A172 (cell line): ENCODE measurements around the gene BLACAT1. TPM values are rescaled to one million over a fixed set of nuclear protein-coding genes. Genes with fewer than 3 reads are reported as not detected.
"Not testable (repeated sequence)": the region's sequence is repeated elsewhere in the genome, so short reads cannot be mapped to it uniquely, and the experiment has no call there.

Experiments used
- DNase-seq: peaks from one replicate; pipeline ENCODE4 v3.0.0-alpha.2; 2015; ENCODE audit warnings: low spot score
- total RNA-seq: library from RNA; depleted of rRNA; stranded (reverse); fragments of >200 nt; shearing (Covaris generic); gene quantifications from 2 replicates; pipeline ENCODE4 v1.2.3, GENCODE V29; 2014

The BLACAT1 gene
- total RNA-seq, 1 experiment from 2014 or later, result 0.28 TPM

DNA sequence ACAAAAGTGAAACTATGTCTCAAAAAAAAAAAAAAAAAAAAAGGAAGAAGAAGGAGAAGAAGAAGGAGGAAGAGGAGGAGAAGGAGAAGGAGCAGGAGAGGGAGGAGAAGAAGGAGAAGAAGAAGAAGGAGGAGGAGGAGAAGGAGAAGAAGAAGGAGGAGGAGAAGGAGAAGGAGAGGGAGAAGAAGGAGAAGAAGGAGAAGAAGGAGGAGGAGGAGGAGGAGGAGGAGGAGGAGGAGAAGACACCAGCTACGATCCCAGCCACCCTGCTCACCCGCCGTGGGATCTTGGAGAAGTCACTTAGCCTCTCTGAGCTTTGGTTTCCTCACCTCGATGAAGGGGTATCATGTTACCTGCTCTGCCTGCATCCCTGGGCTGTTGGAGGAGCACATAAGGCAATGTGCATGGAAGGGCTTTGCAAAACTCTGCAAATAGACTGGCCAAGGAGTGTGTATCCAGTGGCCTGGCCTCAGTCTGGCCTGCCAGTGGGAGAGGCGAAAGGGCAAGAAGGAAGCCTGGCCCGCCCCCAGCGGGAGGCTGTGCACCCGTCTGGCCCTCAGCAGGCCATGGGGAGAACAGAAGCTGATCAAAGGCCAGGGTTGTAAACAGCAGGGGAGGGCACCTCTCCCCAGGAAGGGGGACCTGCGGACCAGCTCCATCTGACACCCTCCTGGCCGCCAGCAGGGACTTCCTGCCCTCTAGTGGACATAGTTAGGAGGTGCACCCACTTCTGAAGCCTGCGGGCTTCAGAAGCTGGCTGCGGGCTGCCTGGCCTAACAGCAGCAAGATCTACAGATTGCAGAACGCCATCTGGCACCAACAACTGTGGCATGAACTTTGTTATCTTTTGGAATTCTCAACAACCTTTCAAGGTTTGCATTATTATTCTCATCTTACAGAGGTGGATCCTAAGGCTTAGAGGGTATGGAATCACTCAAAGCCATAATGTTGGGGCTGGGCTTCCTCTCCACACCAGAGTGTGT is 29.4 kb upstream of the BLACAT1 start:
- peak; percentile 77 for DNase-seq

DNA sequence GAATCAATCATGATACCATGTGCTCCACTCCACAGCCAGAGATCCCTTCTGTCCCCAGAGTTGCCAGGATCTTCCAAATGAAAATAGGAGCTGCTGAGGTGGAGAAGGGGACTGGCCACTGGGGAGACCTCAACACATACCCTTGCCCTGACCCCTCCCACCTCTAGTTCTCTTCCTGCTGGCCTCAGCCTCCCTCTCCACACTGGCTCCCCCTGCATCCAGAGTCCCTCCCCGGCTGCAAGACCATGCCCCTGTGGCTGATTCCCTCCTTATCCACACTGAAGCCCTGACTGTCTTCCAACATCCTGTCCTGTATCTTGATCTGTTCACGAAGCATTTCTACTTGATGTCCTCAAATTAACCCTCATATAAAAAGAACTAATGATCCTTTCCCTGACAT is 27.5 kb upstream of the BLACAT1 start:
- no peak for DNase-seq

DNA sequence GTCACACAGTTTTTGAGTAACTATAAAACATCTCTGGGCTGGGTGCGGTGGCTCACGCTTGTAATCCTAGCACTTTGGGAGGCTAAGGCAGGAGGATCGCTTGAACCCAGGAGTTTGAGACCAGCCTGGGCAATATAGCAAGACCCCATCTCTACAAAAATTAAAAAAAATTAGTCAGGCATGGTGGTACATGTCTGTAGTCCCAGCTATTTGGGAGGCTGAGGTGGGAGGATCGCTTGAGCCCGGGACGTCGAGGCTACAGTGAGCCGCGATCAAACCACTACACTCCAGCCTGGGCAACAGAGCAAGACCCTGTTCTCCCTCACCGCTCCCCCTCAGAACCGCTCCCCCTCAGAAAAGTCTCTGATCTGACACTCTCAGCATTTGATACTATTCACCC is 26.7 kb upstream of the BLACAT1 start:
- not testable (repeated sequence) for DNase-seq

DNA sequence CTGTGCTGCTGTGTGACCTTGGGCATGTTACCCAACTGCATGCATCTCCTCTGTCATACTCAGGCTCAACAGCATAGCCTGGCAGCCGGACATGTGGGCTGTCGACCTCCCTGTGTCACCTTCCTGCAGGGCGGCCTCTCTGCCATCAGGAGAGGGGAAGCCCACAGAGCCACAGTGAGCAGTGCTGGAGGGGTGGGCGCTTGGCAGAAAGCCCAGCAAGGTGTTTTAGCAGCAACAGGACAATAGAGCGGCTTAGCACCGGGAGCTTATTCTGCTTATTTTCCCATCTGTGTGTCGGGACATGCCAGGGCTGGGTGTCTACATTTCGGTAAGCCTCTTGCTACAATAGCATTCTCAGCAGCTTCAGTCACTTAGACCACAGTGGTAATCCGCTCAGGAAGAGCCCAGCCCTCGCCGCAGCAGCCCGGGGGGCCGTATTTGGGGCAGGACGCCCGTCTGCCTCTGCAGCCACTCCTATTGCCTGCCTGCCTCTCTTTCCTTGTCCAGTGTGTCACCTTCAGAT is 25.8 kb upstream of the BLACAT1 start:
- no peak for DNase-seq

DNA sequence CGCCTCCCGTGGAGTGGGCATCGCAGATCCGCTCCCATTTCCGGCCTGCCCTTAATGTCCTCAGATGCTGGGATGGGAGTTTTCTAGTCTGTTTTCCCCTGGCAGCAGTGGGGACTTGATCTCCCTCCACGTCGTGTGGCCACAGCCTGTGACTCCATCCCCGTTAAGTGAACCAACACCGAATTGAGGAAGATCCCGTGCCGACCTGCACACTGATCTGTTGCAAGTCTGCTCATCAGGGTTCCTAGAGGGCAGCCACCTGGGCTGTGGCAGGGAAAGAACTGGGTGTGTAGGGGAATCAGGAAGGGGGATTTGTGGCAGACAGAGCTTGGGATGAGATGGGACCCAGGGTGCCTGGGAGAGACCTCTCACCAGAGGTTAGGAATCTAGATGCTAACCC is 25.4 kb upstream of the BLACAT1 start:
- no peak for DNase-seq

DNA sequence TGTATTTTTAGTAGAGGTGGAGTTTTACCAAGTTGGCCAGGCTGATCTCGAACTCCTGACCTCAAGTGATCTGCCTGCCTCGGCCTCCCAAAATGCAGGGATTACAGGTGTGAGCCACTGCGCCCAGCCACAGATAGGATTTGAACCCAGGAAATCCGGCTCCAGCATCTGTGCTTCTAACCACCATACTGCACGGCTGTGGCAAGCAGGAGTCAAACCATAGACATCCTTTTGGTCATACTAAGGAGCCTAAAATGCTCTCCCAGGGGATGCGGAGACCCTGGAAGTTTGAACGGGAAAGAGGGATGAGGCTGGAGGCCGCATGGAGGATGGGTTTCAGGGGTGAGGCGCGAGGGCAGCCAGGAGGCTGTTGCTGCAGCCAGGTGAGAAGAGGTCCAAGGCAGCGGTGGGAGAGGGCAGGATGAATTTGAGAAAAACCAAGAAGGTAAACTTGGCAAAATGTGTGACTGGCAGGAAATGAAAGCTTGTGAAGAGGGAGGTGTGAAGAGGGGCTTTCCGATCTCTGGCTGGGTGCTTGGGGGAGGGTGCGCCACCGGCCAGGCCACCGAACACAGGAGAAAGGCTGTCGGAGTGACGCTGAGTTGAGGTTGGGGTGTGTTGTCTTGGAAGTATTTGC is 24.6 kb upstream of the BLACAT1 start:
- DNase-seq, result no peak

DNA sequence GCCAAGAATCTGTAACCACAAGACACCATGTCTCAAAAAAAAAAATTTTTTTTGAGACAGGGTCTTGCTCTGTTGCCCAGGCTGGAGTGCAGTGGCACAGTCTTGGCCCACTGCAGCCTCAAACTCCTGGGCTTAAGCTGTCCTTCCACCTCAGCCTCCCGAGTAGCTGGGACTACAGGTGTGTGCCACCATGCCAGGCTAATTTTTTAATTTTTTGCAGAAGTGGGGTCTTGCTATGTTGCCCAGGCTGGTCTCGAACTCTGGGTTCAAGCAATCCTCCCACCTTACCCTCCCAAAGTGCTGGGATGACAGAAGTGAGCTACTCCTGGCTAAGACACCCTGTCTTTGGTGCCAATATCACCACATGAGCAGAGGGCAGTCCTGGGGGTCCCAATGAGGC is 23.1 kb upstream of the BLACAT1 start:
- DNase-seq, result not testable (repeated sequence)

DNA sequence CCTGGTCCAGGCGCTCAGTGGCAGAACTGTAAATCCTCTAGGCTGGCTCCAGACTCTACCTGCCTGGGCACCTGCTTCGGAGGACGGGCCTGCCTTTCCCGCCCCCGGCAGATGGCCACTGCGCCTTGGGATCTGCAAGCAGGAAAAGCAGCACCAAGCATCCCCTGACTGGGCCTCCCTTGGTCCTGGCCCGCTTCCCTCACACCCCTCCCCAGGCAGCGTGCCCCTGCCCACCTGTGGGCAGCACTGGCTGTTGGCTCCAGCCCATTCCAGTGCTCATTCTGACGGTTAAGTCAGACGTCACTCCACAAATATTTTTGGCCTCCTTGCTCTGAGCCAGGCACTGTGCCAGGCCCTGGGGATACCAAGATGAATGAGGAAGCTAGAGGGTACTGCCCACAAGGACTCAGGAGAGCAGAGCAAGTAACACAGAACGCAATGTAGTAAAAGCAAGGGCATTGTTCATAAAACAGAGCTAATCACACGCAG is 22.0 kb upstream of the BLACAT1 start:
- DNase-seq, result peak; percentile 93

DNA sequence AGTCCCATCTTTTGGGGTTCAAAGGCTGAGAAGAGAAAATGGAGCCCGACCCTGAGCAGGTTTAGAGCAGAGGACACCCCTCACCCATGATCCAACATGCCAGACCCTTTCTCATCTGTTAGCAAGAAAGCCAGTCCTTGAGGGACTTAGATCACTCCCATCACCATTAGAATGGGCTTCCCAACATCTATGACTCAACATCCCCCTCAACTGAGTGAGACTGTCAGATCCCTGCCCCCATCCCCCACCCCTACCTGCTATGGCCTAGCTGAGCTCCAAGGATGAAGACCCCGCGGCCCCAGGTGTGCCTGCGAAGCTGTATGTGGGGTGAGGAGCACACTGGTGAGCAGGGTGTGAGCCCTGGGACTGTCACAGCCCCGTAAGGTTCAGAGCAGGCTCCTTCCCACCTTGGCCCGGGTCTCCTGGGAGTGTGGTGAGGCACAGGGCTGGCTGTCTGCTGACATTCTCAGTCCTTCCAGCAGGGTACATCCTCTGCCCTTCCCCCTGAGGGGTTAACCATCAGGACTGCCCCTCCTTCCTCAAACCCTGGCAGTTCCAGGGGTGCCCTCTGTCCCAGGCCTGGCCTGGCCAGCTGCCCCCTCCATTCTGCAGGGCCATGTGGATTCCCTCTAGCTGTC is 21.4 kb upstream of the BLACAT1 start:
- peak; percentile 23 for DNase-seq

DNA sequence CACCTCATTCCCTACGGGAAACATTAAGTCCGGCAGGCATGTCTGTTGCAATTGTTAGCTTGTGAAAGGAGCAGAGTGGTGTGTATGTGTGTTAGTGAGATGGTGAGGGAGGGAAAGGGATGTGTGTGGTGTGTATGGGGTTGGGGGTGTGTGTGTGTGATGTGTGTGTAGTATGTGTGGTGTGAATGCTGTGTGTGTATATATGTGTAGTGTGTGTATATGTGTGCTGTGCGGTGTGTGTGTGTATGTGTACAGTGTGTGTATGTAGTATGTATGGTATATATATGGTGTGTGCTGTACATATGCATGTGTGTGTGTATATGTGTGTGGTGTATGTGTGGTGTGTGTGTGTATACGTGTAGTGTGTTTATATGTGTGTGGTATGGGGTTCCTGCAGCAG is 20.8 kb upstream of the BLACAT1 start:
- no peak for DNase-seq

DNA sequence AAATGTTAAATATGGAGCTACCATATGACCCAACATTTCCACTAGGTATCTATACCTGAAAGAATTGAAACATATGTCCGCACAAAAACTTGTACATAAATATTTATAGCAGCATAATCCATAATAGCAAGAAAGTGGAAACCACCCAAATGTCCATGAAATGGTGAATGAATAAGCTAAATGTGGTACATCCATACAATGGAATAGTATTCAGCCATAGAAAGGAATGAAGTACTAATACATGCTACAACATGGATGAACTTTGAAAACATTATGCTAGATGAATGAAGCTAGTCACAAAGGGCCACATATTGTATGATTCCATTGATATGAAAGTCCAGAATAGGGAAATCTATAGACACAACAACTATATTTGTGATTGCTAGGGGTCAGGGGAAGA is 20.0 kb upstream of the BLACAT1 start:
- no peak for DNase-seq

DNA sequence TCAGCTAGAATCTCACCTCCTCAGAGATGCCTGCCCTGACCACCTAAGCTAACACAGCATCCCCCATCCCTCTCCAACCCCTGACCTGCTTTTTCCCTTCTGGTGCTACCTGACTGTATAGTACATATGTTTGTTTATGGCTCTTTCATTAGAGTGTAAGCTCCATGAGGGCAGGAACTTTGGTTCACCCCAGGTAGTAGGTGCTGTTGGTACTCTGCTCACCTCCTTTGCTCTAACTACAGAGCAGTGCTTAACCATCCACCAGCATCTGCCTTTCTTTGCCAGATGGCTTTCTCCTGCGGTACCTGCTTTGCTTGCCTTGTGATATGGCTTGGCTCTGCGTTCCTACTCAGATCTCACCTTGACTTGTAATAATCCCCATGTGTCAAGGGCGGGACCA is 18.7 kb upstream of the BLACAT1 start:
- DNase-seq, result no peak

DNA sequence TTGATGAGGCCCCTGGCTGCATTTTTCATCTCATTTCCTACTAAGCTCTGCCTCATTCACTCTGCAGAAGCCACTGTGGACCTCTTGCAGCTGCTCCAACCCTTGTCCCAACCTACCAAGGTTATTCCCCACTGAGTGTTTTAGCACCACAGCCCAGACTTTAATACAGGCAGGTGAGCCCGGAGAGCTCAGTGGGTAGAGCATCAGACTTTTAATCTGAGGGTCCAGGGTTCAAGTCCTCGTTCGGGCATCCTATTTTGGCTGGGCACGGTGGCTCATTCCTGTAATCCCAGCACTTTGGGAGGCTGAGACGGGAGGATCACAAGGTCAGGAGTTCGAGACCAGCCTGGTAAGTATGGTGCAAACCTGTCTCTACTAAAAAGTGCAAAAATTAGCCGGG is 18.1 kb upstream of the BLACAT1 start:
- DNase-seq, result no peak

DNA sequence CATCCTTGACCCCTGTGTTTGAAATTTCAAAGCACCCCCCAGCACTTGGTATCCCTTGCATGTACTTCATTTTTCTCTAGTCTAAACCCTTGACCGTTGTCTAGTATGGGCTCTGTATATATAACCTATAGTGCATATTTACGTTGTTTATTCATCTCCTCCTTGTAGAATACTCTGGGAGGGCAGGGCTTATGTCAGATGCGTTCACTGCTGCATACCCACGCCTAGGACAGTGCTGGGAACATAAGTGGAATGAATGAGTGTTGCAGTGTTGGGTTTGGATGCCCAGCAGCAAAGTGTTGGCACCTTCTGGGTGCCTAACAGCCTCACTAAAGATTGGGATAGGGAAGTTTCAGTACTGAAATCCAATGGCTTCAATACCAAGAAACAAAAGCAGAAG is 17.6 kb upstream of the BLACAT1 start:
- DNase-seq, result no peak

DNA sequence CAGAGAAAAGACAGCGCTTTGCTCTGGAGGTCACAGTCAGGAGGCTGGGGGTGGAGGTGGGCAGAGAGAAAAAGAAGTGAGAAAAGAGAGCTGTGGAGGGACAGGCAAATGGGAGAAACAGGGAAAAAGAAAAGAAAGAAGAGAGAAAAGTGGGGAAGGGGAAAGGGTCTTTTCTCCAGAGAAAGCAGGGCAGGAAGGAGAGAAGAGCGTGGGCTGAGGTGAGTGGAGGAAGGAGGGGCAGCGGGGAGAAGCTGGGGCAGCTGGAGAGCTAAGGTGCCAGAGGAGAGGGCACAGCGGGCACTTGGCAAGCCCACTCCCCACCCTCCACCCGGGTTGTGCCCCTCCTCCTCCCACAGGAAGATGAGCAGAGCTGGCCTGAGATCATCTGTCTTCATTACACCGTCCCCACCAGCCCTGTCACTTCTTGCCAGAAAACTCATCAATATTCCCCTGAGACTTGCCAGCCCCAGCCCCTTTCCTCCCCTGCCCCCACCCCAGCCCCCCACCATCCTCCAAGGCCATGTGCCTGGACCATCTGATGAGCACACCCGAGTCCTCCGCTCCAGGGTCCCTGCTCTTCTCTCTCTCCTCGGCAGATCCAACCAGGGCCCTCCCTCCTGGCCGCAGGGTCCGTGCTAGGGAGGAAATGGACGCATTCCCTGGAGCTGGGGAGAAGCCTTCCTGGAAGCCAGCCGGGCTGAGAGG is 17.0 kb upstream of the BLACAT1 start:
- no peak for DNase-seq

DNA sequence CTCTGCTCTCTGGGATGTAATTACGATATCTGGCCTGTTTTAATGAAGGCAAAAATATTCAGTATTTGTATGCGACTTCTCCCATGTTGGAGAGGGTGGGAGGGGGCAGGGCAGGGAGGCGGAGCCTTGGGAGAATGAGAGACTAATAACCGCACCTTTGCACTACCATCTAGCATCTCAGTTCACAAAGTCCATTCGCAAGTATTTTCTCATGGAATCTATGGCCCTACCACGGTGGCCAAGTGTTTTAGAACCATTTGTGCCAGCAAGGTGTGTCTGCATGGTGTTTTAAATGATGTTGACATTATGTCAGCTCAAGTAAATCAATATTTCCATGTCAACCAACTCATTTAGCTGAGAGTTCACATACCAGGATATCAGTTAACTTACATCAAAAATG is 14.3 kb upstream of the BLACAT1 start:
- no peak for DNase-seq

DNA sequence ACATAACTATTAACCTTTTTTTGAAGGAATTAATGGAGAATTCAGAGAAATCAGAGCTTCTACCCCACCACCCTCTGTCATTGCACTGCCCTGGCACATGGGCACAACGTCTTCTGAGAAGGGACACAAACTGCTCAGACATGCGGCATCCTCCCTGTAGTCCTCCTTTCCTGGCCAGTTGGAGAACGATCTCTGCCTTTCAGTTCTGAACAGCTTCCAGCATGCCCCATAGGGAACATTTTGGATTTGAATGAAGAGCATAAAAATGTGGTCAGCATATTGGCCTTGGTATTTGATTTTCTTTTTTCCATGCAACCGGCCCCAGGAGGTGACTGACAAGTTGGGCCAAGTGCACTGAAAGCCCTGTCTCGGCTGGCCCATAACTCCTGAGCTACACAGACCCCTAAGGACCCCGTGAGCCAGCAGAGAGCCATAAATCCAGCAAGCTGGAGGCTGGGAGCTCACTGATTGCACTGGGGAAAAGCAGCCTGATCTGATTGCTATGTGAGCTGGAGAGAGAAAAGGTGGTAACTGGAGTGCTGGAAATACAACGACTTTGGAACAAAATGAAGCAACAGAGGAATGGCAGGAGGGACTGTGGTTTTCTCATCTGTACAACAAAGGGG is 10.9 kb upstream of the BLACAT1 start:
- no peak for DNase-seq

DNA sequence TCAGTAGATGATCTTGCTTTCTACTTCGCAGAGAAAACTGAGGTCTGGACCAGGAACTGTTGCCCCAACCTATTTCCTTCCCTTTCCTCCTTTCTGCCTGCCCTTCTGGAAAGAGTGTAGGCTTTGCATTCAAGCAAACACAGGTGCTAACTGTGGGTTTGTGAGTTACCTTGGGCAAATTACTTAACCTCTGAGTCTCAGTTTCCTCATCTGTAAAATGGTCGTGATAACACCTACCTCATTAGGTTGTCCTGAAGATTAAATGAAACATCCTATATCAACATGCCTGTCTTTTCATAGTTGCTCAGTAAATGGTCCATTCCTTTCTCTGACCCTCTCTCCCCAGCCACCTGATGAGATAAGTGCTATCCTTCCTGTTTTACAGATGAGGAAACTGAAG is 9.5 kb upstream of the BLACAT1 start:
- DNase-seq, result no peak

DNA sequence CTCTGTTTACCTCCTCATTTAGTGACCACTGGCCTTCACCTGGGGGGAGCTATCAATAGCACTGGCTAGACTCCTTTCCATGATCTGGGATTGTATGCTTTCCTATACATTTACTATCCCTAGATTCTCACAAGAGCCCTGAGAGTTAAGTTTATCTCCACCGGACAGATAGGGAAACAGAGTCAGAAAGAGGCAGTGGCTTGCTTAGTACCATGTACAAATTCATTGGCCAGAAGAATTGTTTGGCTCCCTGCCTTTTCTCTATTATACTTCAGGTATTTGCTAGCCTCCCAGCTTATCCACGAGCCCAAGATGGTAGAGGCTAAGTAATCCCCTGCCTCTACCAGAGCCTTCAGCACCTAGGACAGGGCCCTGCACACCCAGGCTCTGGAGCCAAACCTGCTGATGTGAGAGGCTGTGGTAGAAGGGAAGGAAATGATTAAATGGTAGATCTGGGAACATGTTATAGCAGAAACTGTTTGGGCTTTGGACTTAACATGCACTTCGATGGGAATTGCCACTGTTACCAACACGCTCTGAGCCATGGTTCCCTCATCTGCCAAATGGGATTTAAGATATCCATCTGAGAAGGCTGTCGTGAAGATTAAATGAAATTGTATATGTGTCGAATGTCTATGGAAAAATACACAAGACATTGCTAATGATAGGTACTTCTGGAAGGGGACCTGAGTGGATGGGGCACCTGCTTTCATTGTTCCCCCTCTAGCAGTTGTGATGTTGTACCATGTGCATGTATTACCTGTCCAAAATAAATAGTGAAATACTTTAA is 3.1 kb upstream of the BLACAT1 start:
- peak; percentile 74 for DNase-seq
